Measurements from ENCODE around the gene OR6C68. TPM values are rescaled to one million over a fixed set of nuclear protein-coding genes. Genes with fewer than 3 reads are reported as not detected.

Gene OR6C68
- total RNA-seq, 1 experiment from 2014 or later = not detected

DNA sequence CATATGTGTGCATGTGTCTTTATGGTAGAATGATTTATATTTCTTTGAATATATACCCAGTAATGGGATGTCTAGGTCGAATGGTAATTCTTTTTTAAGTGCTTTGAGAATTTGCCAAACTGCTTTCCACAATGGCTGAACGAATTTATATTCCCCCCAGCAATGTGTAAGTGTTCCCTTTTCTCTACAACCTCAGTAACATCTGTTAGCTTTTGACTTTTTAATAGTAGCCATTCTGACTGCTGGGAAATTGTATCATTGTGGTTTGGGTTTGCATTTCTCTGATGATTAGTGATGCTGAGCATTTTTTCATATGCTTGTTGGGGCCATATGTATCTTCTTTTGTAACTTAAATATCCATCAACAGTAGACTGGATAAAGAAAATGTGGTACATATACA lies 9.4 kb downstream of the OR6C68 start:
- Histone ChIP-seq H4K20me1 (ENCODE audit: insufficient read depth) (no peaks in the 10 kb centered on the region), H3K79me2 (ENCODE audit: insufficient read depth, low read length) (no peaks in the 10 kb centered on the region)

More for the DNA sequence above, 9.4 kb downstream of the OR6C68 start:
- Histone ChIP-seq H3K9me2 (ENCODE audit: insufficient read depth) (no peaks in the 10 kb centered on the region), H3K27me3 (ENCODE audit: insufficient read depth, low read length) (peaks cover 17% of the 10 kb centered on the region), H2AFZ (ENCODE audit: low read depth, low read length, poor library complexity, severe bottlenecking) (no peak overlapping the region), H3K4me1 (ENCODE audit: control insufficient read depth in 1 of 2, insufficient read depth in 2 of 2, low read length in 2 of 2) (no peaks in the 10 kb centered on the region), H3K4me3 (replicated peaks in 1 of 2; ENCODE audit: low read depth in 1 of 2, low read length in 2 of 2) (no peak overlapping the region), H3K27ac (ENCODE audit: low read depth, low read length) (no peak overlapping the region), H3K4me2 (ENCODE audit: low read length) (no peak overlapping the region), H3K9ac (ENCODE audit: low read length) (no peak overlapping the region), H3K9me3 (ENCODE audit: control insufficient read depth in 1 of 2, insufficient read depth in 1 of 2, low read depth in 1 of 2, low read length in 2 of 2) (no peaks in the 10 kb centered on the region), H3K36me3 (ENCODE audit: control insufficient read depth in 1 of 2, insufficient read depth in 2 of 2, low read length in 2 of 2) (no peaks in the 10 kb centered on the region)
- intact Hi-C loops (cut with micrococcal nuclease) = no loop called here
- ChIA-PET POLR2A (no interaction called here), RAD21 (ENCODE audit: low non-redundant PET in 1 of 2, low total read pairs in 2 of 2, uncharacterized antibody in 2 of 2, unreplicated experiment in 2 of 2) (no interaction called here), CTCF (no interaction called here)
- no peak for DNase-seq (ENCODE audit: low read depth, low spot score)
- no peak for ATAC-seq
- BruUV-seq (replicated peaks) = no TSS peak
- TF ChIP-seq SIN3A (IDR thresholded peaks at IDR 0.05; ENCODE audit: low read depth) (no peak), YY1 (IDR thresholded peaks at IDR 0.05; ENCODE audit: extremely low read depth, insufficient replicate concordance, low read depth, low read length) (no peak), ZFX (IDR thresholded peaks at IDR 0.05) (no peak), JUND (IDR thresholded peaks at IDR 0.05) (no peak), ZNF274 (IDR thresholded peaks at IDR 0.05; ENCODE audit: low read depth, low read length) (no peak), SRF (IDR thresholded peaks at IDR 0.05; ENCODE audit: low read depth) (no peak), FOSL1 (IDR thresholded peaks at IDR 0.05; ENCODE audit: low read depth) (no peak), POLR2A (IDR thresholded peaks at IDR 0.05; ENCODE audit: borderline replicate concordance, extremely low read depth, insufficient read depth, insufficient read length) (no peak), TCF7L2 (IDR thresholded peaks at IDR 0.05; ENCODE audit: borderline replicate concordance, extremely low read depth, insufficient read depth, insufficient read length) (no peak), MAX (IDR thresholded peaks at IDR 0.05) (no peak), EGR1 (IDR thresholded peaks at IDR 0.05; ENCODE audit: low read depth) (no peak), CBX3 (IDR thresholded peaks at IDR 0.05; ENCODE audit: low read depth) (no peak), EZH2phosphoT487 (IDR thresholded peaks at IDR 0.05; ENCODE audit: borderline replicate concordance) (no peak), SP1 (IDR thresholded peaks at IDR 0.05; ENCODE audit: low read depth) (no peak), EZH2 (IDR thresholded peaks at IDR 0.05) (no peak), POLR2AphosphoS5 (IDR thresholded peaks at IDR 0.05; ENCODE audit: low read depth, low read length) (no peak), ELF1 (IDR thresholded peaks at IDR 0.05; ENCODE audit: borderline replicate concordance, low read depth) (no peak)
- TF ChIP-seq, protein P1, sequence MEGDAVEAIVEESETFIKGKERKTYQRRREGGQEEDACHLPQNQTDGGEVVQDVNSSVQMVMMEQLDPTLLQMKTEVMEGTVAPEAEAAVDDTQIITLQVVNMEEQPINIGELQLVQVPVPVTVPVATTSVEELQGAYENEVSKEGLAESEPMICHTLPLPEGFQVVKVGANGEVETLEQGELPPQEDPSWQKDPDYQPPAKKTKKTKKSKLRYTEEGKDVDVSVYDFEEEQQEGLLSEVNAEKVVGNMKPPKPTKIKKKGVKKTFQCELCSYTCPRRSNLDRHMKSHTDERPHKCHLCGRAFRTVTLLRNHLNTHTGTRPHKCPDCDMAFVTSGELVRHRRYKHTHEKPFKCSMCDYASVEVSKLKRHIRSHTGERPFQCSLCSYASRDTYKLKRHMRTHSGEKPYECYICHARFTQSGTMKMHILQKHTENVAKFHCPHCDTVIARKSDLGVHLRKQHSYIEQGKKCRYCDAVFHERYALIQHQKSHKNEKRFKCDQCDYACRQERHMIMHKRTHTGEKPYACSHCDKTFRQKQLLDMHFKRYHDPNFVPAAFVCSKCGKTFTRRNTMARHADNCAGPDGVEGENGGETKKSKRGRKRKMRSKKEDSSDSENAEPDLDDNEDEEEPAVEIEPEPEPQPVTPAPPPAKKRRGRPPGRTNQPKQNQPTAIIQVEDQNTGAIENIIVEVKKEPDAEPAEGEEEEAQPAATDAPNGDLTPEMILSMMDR (IDR thresholded peaks at IDR 0.05 in 2 of 3, conservative IDR thresholded peaks at IDR 0.05 in 1 of 3; ENCODE audit: borderline replicate concordance in 1 of 3, insufficient read depth in 1 of 3, low read depth in 2 of 3, low read length in 2 of 3) = no peak
- TF ChIP-seq, protein P2, sequence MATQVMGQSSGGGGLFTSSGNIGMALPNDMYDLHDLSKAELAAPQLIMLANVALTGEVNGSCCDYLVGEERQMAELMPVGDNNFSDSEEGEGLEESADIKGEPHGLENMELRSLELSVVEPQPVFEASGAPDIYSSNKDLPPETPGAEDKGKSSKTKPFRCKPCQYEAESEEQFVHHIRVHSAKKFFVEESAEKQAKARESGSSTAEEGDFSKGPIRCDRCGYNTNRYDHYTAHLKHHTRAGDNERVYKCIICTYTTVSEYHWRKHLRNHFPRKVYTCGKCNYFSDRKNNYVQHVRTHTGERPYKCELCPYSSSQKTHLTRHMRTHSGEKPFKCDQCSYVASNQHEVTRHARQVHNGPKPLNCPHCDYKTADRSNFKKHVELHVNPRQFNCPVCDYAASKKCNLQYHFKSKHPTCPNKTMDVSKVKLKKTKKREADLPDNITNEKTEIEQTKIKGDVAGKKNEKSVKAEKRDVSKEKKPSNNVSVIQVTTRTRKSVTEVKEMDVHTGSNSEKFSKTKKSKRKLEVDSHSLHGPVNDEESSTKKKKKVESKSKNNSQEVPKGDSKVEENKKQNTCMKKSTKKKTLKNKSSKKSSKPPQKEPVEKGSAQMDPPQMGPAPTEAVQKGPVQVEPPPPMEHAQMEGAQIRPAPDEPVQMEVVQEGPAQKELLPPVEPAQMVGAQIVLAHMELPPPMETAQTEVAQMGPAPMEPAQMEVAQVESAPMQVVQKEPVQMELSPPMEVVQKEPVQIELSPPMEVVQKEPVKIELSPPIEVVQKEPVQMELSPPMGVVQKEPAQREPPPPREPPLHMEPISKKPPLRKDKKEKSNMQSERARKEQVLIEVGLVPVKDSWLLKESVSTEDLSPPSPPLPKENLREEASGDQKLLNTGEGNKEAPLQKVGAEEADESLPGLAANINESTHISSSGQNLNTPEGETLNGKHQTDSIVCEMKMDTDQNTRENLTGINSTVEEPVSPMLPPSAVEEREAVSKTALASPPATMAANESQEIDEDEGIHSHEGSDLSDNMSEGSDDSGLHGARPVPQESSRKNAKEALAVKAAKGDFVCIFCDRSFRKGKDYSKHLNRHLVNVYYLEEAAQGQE (IDR thresholded peaks at IDR 0.05; ENCODE audit: low read depth) = no peak
- TF ChIP-seq, protein P3, sequence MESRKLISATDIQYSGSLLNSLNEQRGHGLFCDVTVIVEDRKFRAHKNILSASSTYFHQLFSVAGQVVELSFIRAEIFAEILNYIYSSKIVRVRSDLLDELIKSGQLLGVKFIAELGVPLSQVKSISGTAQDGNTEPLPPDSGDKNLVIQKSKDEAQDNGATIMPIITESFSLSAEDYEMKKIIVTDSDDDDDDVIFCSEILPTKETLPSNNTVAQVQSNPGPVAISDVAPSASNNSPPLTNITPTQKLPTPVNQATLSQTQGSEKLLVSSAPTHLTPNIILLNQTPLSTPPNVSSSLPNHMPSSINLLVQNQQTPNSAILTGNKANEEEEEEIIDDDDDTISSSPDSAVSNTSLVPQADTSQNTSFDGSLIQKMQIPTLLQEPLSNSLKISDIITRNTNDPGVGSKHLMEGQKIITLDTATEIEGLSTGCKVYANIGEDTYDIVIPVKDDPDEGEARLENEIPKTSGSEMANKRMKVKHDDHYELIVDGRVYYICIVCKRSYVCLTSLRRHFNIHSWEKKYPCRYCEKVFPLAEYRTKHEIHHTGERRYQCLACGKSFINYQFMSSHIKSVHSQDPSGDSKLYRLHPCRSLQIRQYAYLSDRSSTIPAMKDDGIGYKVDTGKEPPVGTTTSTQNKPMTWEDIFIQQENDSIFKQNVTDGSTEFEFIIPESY (IDR thresholded peaks at IDR 0.05; ENCODE audit: extremely low read depth, insufficient replicate concordance, low read length) = no peak
